Measurements from ENCODE around the gene ANO3. TPM values are rescaled to one million over a fixed set of nuclear protein-coding genes. Genes with fewer than 3 reads are reported as not detected.
"Not testable (repeated sequence)": the region's sequence is repeated elsewhere in the genome, so short reads cannot be mapped to it uniquely, and the experiment has no call there.

Gene ANO3
- 0.12 TPM in 1 of 2 replicates, not detected in the other for total RNA-seq

DNA sequence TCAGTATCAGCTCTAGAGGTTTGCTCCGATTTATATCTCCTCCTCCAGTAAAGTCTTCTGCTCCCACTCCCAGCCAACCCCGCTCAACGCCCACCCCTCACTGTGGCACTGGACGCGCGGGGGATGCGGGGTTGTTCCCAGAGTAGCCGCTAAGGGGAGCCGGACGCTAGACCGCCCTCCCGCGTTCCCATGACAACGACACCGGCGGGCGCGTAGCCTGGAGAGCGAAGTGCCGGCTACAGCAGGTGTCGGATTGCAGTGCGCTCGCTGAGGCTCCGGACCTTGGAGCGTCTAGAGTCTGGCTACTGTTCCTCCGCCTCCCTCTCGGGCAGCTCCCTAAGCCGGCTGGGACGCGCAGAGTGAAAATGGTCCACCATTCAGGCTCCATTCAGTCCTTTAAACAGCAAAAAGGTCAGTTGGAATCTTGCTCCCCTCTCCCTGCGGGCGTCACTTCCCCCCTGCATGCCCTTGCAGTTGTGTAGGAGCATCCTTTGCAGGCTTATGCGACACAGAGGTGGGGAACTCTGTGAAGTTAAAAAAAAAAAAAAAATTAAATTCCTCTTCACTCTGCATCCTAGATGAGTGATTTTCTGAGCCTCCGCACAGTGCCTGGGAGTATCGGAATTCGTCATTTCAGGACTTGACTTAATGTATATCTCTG, at the start of gene ANO3:
Gene ANO3 (plus strand): TSS at position 220 of the 661 bp plus-strand sequence. CDS start 146 bp downstream, at position 366.
- peak; percentile 3 for DNase-seq (ENCODE audit: extremely low read depth, low read depth, low spot score)

- DNase-seq (ENCODE audit: extremely low read depth, low read depth, low spot score) = no peak
These were observed 48.0 kb upstream of the ANO3 start for GRCh38 chr11:26283852-26284408.

- no peak for DNase-seq (ENCODE audit: extremely low read depth, low read depth, low spot score)
These were observed 46.3 kb upstream of the ANO3 start for GRCh38 chr11:26285608-26286007.

DNA sequence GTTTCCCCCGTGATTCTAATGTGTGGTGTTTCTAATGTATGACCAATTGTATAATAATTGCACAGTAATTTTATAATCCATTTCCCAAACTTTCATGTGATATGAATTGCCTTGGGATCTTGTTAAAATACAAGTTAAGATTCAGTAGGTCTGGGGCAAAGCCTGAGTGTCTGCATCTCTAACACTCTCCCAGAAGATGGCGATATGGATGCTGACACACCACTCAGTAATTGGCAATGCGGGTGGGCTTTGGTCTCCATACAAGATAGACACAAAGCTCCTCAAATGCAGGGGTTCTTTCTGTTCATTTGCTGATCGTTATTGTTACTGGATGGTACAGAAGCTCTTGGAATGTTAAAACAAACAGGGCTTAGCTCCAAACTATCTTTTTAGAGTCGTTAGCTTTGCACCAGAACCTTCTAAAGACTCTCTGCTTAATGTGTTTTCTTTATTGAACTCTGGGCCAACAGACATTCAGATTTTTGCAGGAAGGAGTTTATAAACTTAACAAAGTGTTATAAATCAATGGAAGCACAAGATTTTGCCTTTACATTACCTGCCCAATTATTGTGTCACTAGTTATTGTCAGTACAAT, 45.4 kb upstream of the ANO3 start:
- DNase-seq (ENCODE audit: extremely low read depth, low read depth, low spot score) = no peak

- DNase-seq (ENCODE audit: extremely low read depth, low read depth, low spot score) = no peak
These were observed 44.8 kb upstream of the ANO3 start for GRCh38 chr11:26287067-26287518.

DNA sequence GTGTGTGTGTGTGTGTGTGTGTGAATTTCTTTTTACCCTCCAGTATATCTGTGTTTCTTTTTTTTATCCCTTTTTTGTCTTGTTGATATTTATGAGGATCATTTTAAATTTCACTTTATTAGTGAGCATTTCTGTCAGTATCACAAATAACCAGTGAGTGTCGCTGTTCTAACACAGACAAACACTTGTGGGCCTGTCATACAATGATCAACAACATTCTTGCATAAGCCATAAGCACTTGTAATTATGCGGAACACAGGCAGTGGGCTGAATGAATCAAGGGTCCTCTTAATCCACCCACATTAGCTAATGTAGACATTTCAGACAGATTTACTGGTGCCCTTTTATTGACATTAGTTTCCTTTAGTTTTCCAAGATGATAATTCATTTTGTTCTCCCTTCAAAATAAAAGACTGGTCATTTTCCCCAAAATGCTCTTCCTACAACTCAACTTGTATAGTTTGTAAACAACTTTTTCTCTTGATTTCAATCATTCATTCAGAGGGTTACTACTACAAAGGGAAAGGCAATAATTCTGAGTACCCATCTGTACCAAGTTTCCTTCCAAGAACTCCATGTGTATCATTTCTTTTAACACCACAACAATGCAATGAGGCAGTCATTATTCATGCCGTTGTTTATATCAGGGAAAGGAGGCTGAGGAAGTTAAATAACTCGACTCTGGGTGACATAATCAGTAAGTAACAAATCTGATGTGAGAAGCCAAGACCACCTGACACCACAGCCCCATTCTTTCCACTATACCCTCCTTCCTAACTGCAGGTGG, 34.5 kb upstream of the ANO3 start:
- peak; percentile 47 for DNase-seq (ENCODE audit: extremely low read depth, low read depth, low spot score)

DNA sequence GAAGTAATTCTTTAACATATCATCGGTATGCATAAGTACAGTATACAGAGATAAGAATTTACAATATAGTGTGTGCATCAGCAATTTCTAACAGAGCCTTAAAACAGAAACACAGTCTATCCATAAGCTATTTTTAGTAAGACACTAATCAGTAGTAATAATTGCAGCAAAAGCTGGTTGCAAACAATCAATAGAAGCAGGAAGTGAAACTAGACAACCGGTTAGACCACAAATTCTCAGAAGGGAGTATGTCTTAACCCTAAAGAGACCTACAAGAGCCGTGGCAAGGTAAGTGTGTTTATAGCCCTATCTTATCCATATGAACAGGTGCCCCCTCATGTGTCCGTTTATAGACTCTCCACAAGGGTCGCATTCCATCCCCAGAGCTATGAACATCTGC, 15.6 kb upstream of the ANO3 start:
- DNase-seq (ENCODE audit: extremely low read depth, low read depth, low spot score) = not testable (repeated sequence)

GRCh38 chr11:26319906-26320305, 12.0 kb upstream of the ANO3 start:
- no peak for DNase-seq (ENCODE audit: extremely low read depth, low read depth, low spot score)

DNA sequence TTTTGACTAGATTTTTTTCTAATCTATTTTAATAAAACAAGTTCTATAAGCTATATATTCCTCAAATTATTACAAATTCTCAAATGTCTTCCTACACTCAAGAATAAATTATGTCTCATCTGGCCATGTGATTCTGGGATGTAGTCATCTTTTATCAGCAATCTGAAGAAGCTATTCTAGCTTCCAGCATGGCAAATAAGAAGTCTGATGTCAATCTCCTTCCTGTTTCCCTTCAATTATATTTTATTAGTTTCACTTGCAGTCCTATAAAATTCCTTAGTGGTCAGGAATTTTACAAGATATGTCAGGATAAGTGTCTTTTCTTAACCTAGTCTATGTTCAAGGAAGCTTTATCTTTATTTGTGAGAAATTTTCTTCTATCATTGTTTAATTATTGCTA, 10.4 kb upstream of the ANO3 start:
- DNase-seq (ENCODE audit: extremely low read depth, low read depth, low spot score) = no peak

DNA sequence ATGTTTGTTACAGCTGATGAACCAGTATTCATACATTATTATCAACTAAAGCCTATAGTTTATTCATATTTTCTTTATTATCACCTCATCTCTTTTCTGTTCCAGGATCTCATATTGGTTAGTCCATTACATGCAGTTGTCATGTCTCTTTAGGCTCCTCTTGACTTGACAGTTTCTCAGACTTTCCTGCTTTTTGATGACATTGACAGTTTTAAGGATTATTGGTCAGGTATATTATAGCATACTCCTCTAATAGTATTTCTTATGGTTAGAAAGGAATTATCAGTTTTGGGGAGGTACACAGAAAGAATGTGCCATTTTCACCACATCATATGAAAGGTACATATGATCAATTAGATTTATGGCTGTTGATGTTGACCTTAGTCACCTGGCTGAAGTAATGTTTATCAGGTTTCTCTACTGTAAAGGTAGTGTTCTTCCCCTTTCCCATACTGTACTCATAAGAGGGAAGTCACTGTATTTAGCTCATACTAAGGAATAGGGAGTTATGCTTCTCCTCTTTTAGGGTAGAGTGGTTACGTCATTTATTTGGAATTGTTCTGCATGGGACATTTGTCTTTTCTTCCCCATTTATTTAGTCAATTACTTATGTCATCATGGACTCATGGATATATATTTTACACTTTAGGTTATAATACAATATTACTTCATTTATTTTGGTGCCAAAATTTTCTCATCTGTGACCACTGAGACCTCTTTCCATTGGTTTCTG, 9.4 kb upstream of the ANO3 start:
- DNase-seq (ENCODE audit: extremely low read depth, low read depth, low spot score) = no peak

DNA sequence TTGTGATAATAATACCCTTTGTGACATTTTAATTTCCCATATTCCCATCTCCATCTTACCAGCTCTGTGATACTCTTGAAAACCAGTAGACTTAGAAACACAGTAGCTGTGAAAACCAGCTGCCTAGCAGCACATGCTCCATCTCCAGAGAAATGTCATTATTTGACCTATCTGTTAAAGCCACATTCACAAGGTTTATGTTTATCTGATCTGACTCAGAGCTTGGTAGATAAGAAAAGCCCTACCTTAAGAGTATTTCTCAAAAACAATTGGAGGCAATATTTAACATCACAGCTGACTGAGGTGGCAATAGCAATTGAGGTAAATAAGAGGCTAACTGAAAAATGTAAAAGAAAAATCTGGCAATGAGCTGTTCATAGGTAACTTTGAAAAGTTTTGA, 8.1 kb upstream of the ANO3 start:
- no peak for DNase-seq (ENCODE audit: extremely low read depth, low read depth, low spot score)

DNA sequence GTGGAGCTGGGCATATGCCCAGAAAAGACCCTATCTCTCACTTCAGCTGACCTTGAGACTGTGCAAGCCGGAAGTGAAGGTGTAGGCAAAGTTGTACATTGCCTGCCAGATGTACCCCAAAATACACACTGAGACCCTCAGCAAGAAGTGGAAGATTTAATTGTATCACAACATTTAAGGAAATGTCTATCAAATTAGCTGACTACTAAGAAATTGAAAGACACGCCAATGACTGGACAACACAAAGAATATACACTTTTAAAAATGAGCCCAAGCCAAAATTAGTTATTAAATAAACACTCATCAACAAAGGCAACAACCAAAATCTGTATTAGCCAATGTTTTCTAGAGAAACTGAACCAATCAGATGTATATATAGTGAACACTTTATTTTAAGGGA, 7.7 kb upstream of the ANO3 start:
- DNase-seq (ENCODE audit: extremely low read depth, low read depth, low spot score) = no peak

DNA sequence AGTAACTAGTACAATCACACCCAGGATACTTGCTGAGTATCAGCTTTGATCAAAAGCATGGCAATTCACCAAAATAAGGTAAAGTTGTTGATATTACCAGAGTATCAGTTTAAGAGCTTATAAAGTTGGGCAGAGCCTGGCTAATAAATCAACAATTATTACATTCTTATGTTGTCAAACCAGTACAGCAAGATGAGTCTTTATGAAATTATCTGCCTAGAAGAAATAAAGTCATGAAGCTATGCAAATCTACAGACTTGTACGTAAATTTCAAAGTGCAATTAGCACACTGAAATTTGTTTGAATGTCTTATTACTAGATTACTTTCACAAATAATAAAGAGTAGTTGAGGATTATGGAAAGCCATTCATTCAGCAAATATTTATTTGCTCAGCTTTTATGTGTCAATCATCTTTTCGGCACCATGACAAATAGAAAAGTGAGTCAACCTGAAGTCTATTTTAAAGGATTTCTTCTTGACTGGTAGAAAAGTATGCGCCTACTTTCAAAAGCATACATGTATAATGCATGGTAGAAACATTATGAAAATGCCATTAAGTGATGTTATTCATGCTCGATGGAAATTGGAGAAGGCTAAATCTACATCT, 5.0 kb upstream of the ANO3 start:
- DNase-seq (ENCODE audit: extremely low read depth, low read depth, low spot score) = no peak

GRCh38 chr11:26329206-26329605, 2.7 kb upstream of the ANO3 start:
- DNase-seq (ENCODE audit: extremely low read depth, low read depth, low spot score) = no peak

- no peak for DNase-seq (ENCODE audit: extremely low read depth, low read depth, low spot score)
These were observed 1.7 kb upstream of the ANO3 start for GRCh38 chr11:26330262-26330661.

GRCh38 chr11:26332572-26332915, 614 bp downstream of the ANO3 start:
- DNase-seq (ENCODE audit: extremely low read depth, low read depth, low spot score) = no peak

- DNase-seq (ENCODE audit: extremely low read depth, low read depth, low spot score) = no peak
These were observed 2.0 kb downstream of the ANO3 start for GRCh38 chr11:26333906-26334305.

DNA sequence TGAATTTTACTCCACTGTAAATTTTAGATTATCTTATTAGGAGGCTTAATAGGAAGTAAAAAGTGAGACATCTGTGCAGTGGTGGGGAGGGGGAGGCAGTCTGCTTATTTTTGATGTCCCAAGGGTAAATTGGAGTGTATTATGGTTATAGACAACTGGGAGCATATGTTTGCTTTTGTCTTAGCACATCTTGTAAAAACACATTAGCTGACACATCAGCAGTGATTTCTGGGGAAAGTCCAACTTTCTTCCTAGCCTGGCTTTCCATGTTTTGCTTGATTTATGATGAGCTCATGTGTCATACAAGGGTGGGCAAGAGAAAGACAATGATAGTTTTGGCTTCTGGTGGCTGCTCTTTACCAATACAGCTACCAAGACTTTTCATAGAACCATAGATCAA, 4.0 kb downstream of the ANO3 start:
- no peak for DNase-seq (ENCODE audit: extremely low read depth, low read depth, low spot score)

DNA sequence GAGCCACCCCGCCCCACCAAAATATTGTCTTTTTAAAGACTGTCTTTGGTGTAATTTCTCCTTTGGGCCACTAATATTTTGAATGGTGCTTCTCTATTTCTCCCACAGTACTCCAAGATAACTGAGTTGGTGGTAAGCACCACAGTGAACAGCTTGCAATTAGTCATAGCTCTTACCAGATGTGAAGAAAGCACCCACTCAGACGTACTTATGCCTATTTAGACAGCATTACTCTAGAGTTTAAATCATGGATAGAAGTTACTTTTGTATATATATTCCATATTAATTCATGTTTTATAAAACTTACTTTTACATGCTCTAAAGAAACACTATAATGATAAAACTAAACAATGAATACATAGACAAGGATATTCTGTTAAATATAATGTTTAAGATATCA, 12.7 kb downstream of the ANO3 start:
- DNase-seq (ENCODE audit: extremely low read depth, low read depth, low spot score) = no peak

- no peak for DNase-seq (ENCODE audit: extremely low read depth, low read depth, low spot score)
These were observed 16.8 kb downstream of the ANO3 start for GRCh38 chr11:26348776-26349175.

GRCh38 chr11:26350002-26350401, 18.1 kb downstream of the ANO3 start:
- DNase-seq (ENCODE audit: extremely low read depth, low read depth, low spot score) = no peak
